ENCODE results near the gene ETV3L.

ETV3L gene
- long read RNA-seq, donor 1: 0 reads
- long read RNA-seq, donor 2: 0 reads
- long read RNA-seq, donor 3: 0 reads
- long read RNA-seq, donor 4: 0 reads
- long read RNA-seq, donor 5: 0 reads
- long read RNA-seq, donor 6: 0 reads
- long read RNA-seq, donor 7: 0 reads
- long read RNA-seq, donor 8: 0 reads

GRCh38 chr1:157099633-157100009 is at the start of gene ETV3L:
ETV3L (minus strand) TSS chr1:157099808; CDS start chr1:157099523, 285 bp downstream.
- DNase-seq: no peak

GRCh38 chr1:157147906-157148700 is 48.5 kb upstream of the ETV3L start:
- no peak for DNase-seq

DNA sequence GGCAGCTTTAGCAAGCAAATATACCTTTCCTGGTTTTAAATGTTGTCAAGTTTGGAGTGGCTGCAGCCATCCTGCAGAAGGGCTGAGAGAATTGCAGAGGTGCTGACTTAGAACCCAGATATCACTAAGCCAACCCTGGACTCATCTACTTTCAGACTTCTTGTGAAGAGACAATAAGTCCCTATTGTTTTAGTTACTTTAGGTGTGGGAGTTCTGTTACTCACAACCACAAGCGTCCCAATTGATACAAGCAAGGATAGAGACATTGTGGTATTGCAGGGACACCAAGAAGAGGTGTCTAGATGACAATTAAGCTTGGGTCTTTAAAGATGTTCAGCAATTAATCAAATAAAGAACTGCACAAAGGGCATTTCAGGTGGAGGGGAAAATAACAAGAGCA is 47.4 kb upstream of the ETV3L start:
- no peak for DNase-seq

DNA sequence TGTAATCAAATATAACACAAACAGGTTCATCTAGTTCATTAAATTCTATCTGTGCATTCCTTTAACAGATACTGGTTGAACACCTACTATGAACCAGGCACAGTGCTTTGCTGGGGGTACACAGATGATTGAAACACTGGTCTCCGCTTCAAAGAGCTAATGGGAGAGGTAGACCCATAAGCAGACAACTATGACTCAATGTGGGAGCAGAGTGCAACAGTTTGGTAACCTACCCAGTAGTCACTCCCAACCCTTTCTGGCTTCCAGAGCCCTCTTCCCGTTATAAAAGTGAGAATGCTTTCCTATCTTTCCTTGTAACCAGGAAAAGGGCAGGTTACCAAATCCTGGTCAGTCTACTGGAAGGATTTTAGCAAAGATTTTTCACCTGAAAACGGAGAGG is 46.6 kb upstream of the ETV3L start:
- no peak for DNase-seq

- DNase-seq: no peak
These were observed 45.5 kb upstream of the ETV3L start for GRCh38 chr1:157145076-157145475.

DNA sequence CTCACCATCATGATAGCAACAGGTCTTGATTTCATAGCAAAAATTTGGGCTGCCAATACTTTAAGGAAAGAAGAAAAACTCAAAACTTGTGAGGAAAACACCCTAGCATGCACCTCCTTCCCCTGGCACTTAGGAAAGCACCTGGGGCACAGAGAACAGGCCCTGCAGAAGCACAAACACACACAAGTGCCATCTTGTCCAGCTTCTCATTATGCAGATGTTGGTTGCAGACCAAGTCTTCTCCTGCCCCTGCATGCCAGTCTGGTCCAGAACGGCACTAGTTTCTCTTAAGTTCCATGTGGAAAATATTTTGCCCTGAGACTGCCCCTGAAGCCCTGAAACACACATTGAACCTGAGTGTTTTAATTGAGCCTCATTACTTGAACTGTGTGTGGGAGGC is 44.9 kb upstream of the ETV3L start:
- no peak for DNase-seq

DNA sequence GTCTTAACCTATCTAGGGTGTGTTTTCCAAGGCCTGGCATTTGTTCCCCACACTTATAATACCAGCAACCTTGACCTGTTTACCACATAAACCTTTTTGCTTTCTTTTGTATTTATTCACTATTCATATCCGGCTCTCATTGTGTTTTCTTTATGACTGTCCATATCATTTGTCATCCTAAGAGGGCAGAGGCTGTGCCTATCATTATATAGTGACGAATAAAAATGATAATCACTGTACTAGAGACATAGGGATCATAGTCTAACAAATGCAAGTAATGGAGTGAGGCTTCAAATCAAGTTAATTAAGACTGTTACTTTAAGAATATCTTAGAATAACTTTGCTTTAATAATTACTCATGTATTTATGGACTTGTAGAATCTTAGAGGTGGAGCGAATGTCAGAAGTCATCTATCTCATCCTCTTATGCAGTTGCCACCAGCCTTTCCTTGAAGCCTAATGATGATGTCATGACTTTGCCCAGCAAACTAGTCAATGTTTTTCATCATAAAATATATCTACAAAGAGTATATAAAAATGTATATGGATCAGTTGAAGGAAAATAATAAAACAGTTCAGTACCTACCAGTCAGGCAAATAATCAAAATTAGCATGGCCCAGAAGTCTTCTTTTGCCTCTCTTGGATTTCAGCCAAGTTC is 43.3 kb upstream of the ETV3L start:
- no peak for DNase-seq

DNA sequence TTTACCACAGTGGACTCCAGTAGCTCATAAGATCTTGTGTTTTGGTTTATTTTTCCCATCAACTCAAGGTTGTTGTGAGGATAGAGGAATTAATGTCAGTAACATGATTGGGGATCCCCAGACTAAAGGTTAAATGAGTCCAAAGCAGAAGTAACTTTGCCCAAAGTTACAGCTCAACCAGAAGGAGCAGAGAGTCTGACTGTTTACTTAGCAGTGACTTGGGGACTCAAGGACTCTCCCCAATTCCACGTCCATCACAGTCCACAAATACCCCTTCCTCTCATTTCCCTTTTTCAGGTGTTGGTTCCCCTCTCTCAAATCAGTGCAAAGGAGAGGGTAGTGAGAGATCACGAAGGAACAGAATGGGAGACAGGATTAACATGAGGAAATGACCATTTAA is 42.6 kb upstream of the ETV3L start:
- no peak for DNase-seq

DNA sequence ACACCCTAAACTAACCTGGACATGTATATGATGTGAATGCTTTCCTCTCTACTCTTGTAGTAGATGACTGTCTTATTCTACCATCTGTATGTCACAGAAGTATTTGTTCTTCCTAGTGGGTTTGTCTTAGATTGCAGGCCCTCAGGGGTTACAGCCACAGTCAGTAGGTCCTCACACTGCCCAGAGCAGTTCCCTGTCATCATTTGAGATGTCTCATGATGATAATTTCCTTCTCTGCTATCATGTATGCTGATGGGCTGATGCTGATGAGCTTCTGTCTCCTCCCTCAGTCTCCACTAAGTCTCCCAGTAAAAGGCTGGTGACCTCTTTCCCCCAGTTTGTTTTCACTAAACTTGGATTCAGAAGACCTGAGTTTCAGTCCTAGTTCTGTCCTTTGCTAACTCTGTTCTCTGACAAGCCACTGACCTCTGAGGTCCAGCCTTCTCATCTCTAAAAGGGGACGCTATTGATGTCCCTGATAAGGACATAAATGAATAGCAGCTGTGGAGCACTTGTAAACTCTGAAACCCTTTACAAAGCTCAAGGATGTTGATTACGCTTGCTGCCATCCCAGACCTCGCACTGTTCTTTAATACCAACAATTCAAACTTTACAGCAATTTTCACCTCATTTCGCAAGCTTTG is 41.7 kb upstream of the ETV3L start:
- no peak for DNase-seq

DNA sequence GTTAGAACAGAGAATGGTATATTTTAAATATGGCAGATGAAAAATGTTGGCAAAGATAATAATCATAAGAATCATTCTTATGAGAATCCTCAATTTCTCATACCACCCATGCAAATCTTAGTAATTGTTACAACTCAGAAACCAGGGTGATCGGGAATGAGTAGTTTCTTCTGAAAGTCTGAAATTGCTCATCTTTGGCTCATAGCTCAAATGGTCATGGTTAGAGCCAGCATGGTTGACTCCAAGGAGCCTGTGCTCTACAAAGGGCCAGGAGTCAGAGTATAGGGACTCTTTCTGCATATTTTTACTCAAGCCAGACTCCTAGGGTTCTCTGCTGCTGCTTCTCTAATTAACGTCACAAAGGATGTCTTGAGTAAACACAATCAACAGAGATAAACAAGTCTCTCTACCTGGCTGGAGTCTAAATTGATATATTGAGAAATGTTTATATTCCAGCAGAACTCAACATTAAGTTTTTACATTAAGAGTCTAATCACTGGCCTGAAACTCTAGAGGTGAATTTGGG is 40.5 kb upstream of the ETV3L start:
- DNase-seq: no peak

DNA sequence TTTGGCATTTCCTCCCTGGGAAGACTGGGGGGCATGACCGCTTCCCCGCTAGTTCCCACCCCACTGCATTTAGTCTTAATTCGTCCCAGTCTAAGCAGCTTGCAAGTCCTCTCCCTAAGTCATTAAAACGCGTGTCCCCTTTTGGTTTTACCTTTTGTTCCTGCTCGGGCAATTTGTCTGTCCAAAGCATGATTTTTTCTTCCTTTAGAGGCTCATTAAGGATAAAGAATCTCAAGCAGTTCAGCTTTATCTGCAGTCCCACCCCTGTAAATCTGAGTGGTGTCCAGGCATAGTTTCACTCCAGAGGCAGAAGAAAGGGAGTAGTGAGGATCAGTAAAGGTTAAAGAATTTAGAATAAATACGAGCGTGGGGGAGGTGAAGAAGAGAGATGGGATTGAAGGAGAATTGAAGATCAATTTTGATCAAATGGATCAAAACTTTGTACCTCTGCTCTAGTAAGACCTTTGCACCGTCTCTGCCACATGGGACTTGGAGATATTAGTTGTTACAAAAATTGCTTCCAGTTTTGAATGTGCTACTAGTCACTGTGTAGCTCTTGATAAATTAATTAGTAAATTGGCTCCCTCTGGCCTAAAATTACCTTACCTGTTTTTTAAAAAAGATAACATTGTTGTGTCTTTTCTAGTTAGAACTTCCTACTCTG is 39.6 kb upstream of the ETV3L start:
- DNase-seq: no peak

- DNase-seq: peak; percentile 99
These were observed 38.8 kb upstream of the ETV3L start, which contains the start of gene ETV3 for GRCh38 chr1:157138220-157139051. ETV3 (minus strand) TSS chr1:157138395; CDS start chr1:157136352, 2,043 bp downstream.

GRCh38 chr1:157137408-157138219 is 38.0 kb upstream of the ETV3L start:
- DNase-seq: peak; percentile 19

GRCh38 chr1:157137046-157137407 is 37.4 kb upstream of the ETV3L start:
- DNase-seq: no peak

- DNase-seq: no peak
These were observed 36.5 kb upstream of the ETV3L start for GRCh38 chr1:157136133-157136532.

- no peak for DNase-seq
These were observed 36.0 kb upstream of the ETV3L start for GRCh38 chr1:157135646-157136045.

- no peak for DNase-seq
These were observed 35.5 kb upstream of the ETV3L start for GRCh38 chr1:157135070-157135469.

DNA sequence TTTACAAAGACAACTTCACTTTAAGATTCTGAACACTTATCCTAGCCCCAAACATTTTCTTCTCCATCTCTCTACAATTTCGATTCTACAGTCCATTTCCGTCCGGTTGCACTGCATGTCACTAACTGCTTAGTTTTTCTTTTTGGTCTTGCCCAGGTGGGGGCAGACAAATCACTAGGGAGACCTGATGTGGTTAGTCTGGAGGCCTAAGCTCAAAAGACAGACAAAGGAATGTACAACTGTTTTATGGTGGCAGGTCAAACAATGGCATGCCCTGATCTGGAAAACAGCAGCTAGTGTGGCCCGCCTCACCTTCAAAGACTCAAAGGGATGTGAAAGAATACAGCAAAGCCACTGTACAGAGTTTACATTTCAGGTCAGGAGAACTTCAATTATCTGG is 34.8 kb upstream of the ETV3L start:
- no peak for DNase-seq

DNA sequence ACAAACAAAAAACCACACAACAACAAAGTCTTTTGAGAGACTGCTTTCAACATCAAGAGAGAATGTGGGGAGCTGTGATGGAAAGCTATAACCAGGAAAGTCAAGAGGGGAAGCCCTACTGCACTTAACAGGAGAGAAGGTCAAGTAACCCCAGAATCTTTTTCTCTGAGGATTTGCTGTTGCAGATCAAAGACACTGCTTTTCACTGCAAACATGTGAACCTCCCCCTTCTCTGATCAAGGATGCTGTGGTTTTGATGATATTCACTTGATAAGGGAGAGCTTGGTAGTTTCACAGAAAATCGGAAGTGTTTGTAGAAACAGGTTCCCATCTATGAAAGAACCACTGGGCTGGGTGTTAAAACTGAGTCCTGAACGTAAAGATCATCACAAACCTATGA is 33.8 kb upstream of the ETV3L start:
- no peak for DNase-seq

- DNase-seq: no peak
These were observed 33.1 kb upstream of the ETV3L start for GRCh38 chr1:157132616-157133167.
